ENCODE results near the gene SCD.
A peak's percentile ranks its signal among the peaks of the same experiment; 100 is the strongest.

SCD gene

DNA sequence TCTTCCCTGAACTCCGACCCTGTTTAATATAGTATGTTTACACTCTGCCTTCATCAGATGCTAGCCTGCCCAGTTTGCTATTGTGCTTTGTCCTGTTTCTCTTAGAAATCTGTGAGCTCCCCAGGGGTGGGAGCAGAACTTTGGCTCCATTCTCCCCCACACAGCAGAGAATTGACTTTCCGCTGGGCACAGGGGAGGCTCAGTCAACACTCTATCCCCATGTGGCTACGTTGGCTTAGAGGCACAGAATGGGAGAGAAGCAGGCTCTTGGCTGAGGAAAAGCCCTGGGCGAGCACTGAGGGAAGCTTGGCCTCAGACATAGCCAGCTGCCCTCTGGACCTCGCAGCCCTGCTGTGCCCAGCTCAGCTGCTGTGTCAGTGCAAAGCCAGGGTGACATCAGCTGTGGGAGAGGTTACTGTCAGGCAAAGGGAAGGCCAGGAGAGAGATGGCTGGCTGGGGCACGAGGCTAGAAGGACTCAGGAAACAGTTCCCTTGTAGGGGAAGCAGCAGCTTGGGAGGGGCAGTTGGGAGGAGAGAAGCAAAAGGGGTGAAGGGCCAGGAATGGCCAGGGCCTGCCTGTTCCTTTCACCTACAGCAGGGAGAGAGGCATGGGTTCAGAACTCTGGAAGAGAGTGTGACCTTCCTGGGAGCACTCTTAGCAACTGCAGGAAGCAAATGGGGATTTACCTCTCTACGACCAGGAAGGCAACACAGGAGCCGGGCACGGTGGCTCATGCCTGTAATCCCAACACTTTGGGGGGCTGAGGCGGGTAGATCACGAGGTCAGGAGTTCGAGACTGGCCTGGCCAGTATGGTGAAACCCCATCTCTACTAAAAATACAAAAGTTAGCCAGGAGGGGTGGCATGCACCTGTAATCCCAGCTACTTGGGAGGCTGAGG is 5.8 kb upstream of the SCD start:
- no peak overlapping the region for H3K4me3 ChIP-seq (ENCODE audit: low read length)
- no peak for DNase-seq (ENCODE audit: low read depth)
- TF ChIP-seq, protein P1, sequence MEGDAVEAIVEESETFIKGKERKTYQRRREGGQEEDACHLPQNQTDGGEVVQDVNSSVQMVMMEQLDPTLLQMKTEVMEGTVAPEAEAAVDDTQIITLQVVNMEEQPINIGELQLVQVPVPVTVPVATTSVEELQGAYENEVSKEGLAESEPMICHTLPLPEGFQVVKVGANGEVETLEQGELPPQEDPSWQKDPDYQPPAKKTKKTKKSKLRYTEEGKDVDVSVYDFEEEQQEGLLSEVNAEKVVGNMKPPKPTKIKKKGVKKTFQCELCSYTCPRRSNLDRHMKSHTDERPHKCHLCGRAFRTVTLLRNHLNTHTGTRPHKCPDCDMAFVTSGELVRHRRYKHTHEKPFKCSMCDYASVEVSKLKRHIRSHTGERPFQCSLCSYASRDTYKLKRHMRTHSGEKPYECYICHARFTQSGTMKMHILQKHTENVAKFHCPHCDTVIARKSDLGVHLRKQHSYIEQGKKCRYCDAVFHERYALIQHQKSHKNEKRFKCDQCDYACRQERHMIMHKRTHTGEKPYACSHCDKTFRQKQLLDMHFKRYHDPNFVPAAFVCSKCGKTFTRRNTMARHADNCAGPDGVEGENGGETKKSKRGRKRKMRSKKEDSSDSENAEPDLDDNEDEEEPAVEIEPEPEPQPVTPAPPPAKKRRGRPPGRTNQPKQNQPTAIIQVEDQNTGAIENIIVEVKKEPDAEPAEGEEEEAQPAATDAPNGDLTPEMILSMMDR (conservative IDR thresholded peaks at IDR 0.05; ENCODE audit: low read depth, low read length), result no peak

DNA sequence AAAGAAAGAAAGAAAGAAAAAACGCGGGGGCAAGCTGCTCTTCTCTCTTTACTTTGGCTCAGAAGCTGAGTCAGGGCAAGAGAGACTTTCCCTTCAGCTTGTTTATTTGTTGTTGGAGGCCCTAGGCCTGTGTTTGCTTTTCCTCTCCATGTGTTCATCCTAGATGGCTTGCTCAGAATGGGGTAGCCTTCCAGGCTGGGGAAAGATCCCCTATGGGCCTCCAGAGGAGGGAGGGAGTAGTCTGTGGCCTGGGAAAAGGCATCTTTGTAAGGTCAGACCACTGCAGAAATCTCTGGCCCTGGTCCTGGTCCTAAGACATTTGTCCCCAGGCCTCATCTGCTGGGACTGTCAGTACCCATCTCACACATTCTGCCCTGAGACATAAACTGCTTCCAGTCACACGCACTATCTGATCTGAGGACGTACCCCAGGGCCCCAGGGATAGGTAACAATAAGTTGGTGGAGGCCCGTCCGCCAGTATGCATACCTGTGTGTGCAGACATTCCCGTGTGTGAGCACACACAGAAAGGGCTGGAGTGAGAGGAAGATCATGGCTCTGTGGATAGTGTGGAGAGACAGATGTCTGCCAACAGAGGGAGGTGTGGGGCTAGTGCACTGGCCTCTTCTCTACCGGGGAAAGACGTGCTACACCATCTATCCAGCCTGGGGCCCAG is 4.9 kb upstream of the SCD start:
- no peak for DNase-seq (ENCODE audit: low read depth)
- TF ChIP-seq, protein P1 (conservative IDR thresholded peaks at IDR 0.05; ENCODE audit: low read depth, low read length), result peak; percentile 82
- H3K4me3 ChIP-seq (ENCODE audit: low read length), result no peak overlapping the region

GRCh38 chr10:100342627-100342972 is 4.4 kb upstream of the SCD start:
- H3K4me3 ChIP-seq (ENCODE audit: low read length), result no peak overlapping the region
- DNase-seq (ENCODE audit: low read depth), result no peak
- TF ChIP-seq, protein P1 (conservative IDR thresholded peaks at IDR 0.05; ENCODE audit: low read depth, low read length), result no peak

- TF ChIP-seq, protein P1 (conservative IDR thresholded peaks at IDR 0.05; ENCODE audit: low read depth, low read length), result no peak
- DNase-seq (ENCODE audit: low read depth), result no peak
- no peak overlapping the region for H3K4me3 ChIP-seq (ENCODE audit: low read length)
These were observed 2.7 kb upstream of the SCD start for GRCh38 chr10:100344241-100344788.

GRCh38 chr10:100345570-100346330 is 1.3 kb upstream of the SCD start:
- TF ChIP-seq, protein P1 (conservative IDR thresholded peaks at IDR 0.05; ENCODE audit: low read depth, low read length), result no peak
- DNase-seq (ENCODE audit: low read depth), result peak; percentile 53
- peak overlapping the region; percentile 98 for H3K4me3 ChIP-seq (ENCODE audit: low read length)

DNA sequence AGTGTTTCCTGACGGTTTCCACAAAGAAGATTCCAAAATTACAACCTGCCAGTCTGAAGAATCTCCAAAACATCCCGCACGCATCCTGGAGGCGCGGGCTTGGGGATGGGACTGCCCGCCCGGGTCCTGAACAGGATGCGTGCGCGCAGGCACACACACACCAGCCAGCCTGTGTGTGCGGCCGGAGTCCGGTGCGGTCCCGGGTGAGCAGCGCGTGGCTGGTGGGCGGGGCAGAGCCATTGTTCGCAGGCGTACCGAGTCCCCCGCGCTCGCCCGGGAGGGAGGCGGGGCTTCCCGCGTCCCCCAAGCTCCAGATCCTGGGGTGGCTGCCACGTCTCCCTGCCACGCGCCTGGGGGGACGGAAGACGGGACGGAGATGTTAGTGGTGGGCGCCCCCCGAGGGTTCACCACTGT is 675 bp upstream of the SCD start:
- TF ChIP-seq, protein P1 (conservative IDR thresholded peaks at IDR 0.05; ENCODE audit: low read depth, low read length), result no peak
- H3K4me3 ChIP-seq (ENCODE audit: low read length), result peak overlapping the region; percentile 98

More for the DNA sequence above, 675 bp upstream of the SCD start:
- DNase-seq (ENCODE audit: low read depth), result peak; percentile 69
